Activated CD8-positive, alpha-beta T cell treated with anti-CD3 and anti-CD28 coated beads for 36 hours (primary cell): ENCODE data around the gene ADD3. TPM values are rescaled to one million over a fixed set of nuclear protein-coding genes. Genes with fewer than 3 reads are reported as not detected.
A peak's percentile ranks its signal among the peaks of the same experiment; 100 is the strongest.

Experiments
- ATAC-seq: fragments of 200-7000 bp; cut with Tn5 transposase; one replicate; pipeline ENCODE4 v1.10.0; 2021; ENCODE audit warnings: mild to moderate bottlenecking, moderate library complexity
- CTCF ChIA-PET: fragments of 350-600 bp; sonication (Branson Sonifier 250); formaldehyde crosslinking; loops from one replicate; lab custom pipeline; 2021; ENCODE audit warnings: antibody characterized with exemption; lab: Charles Lee
- POLR2A ChIA-PET: fragments of 350-600 bp; sonication (Branson Sonifier 250); formaldehyde crosslinking; loops from one replicate; lab custom pipeline; 2021; ENCODE audit warnings: antibody characterized with exemption; lab: Charles Lee
- DNase-seq: peaks from one replicate; pipeline ENCODE4 v3.0.0-alpha.2; 2020
- H3K27ac Mint-ChIP-seq: one replicate; pipeline ENCODE4 v1.8.0; 2021; ENCODE audit warnings: mild to moderate bottlenecking, mixed read lengths
- H3K27me3 Mint-ChIP-seq: one replicate; pipeline ENCODE4 v1.8.0; 2021; ENCODE audit warnings: mixed read lengths
- H3K36me3 Mint-ChIP-seq: one replicate; pipeline ENCODE4 v1.8.0; 2021; ENCODE audit warnings: low read depth, mixed read lengths
- H3K4me1 Mint-ChIP-seq: one replicate; pipeline ENCODE4 v1.8.0; 2021; ENCODE audit warnings: low read depth, mixed read lengths
- H3K4me3 Mint-ChIP-seq: one replicate; pipeline ENCODE4 v1.8.0; 2021; ENCODE audit warnings: mild to moderate bottlenecking, moderate library complexity, mixed read lengths
- H3K9me3 Mint-ChIP-seq: one replicate; pipeline ENCODE4 v1.8.0; 2021; ENCODE audit warnings: mixed read lengths
- intact Hi-C: fragments of 100-400 bp; cut with micrococcal nuclease; formaldehyde crosslinking; loops from one replicate; pipeline ENCODE4 v1.10.0; 2022
- total RNA-seq, 2 experiments: library from RNA; stranded (reverse); gene quantifications; one replicate each; pipeline ENCODE4 v1.2.3, GENCODE V29; 2021
- TF ChIP-seq, protein P1 (sequence below): fragments of 200-600 bp; IDR thresholded peaks from one replicate; pipeline ENCODE4 v1.8.0; 2022; ENCODE audit warnings: antibody characterized with exemption, mild to moderate bottlenecking

Gene ADD3
- total RNA-seq, 2 experiments from 2014 or later = 66.8 to 77.0 TPM

DNA sequence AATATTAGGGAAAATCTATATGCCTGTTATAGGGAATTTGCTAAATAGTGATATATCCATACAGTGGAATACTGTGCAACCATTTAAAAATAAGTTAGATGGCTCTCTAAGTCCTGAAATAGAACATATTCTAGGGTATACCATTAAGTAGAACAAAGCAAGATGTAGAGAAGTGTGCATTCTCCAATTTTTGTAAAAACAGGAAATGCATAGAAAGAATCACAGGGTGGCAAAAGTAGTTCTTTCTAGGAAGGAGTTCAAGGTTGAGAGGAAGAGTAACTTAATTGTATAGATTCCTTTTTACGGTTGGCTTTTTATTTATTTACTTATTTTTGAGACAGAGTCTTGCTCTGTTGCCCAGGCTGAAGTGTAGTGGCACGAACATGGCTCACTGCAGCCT is 43.7 kb downstream of the ADD3 start:
- POLR2A ChIA-PET = interaction anchor here (1.1 kb wide), 1 partner anchor 12 kb away, joined by 3 read pairs; no protein-coding TSS in a partner anchor

DNA sequence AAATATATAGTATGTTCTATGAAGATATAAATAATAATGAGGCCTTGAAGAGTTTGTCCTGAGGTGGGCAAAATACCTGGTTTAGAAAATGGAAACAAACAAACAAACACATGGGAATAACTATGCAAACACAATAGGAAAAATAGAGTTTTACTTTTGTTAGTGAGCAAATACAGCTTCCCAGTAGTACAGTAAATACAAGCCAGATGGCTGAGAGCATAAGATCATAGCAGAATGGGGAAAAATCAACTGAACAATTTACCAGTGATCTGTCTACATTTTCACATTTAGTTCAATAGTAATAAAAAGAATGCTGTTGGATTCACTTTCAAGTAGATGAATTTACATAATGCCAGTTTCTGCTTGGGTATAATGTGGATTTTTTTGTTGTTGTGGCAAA is 45.1 kb downstream of the ADD3 start:
- H3K9me3 Mint-ChIP-seq = peaks cover 23% of the 10 kb centered on the region
- CTCF ChIA-PET = interaction anchor here (0.9 to 1.5 kb wide), 3 partner anchors 15 to 74 kb away, joined by 3 to 5 read pairs (median 3); no protein-coding TSS in a partner anchor
- POLR2A ChIA-PET = interaction anchor here (0.9 kb wide), 1 partner anchor 18 kb away, joined by 3 read pairs; no protein-coding TSS in a partner anchor
- intact Hi-C loops = no loop called here
- H3K27me3 Mint-ChIP-seq = no peaks in the 10 kb centered on the region
- peak overlapping the region; percentile 69 for H3K27ac Mint-ChIP-seq
- H3K4me1 Mint-ChIP-seq = peaks cover 68% of the 10 kb centered on the region
- H3K4me3 Mint-ChIP-seq = no peak overlapping the region
- DNase-seq = no peak
- peaks cover 34% of the 10 kb centered on the region for H3K36me3 Mint-ChIP-seq
- TF ChIP-seq, protein P1, sequence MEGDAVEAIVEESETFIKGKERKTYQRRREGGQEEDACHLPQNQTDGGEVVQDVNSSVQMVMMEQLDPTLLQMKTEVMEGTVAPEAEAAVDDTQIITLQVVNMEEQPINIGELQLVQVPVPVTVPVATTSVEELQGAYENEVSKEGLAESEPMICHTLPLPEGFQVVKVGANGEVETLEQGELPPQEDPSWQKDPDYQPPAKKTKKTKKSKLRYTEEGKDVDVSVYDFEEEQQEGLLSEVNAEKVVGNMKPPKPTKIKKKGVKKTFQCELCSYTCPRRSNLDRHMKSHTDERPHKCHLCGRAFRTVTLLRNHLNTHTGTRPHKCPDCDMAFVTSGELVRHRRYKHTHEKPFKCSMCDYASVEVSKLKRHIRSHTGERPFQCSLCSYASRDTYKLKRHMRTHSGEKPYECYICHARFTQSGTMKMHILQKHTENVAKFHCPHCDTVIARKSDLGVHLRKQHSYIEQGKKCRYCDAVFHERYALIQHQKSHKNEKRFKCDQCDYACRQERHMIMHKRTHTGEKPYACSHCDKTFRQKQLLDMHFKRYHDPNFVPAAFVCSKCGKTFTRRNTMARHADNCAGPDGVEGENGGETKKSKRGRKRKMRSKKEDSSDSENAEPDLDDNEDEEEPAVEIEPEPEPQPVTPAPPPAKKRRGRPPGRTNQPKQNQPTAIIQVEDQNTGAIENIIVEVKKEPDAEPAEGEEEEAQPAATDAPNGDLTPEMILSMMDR = no peak
- ATAC-seq = no peak

More for the DNA sequence above, 43.7 kb downstream of the ADD3 start:
- no peak for DNase-seq
- Mint-ChIP-seq H3K4me3 (no peak overlapping the region), H3K4me1 (peaks cover 56% of the 10 kb centered on the region), H3K27me3 (no peaks in the 10 kb centered on the region), H3K27ac (no peak overlapping the region), H3K9me3 (peaks cover 26% of the 10 kb centered on the region), H3K36me3 (peaks cover 40% of the 10 kb centered on the region)
- CTCF ChIA-PET = interaction anchor here (1.0 kb wide), 1 partner anchor 168 kb away, joined by 3 read pairs; no protein-coding TSS in a partner anchor
- intact Hi-C loops = no loop called here
- ATAC-seq = no peak
- TF ChIP-seq, protein P1 = no peak

DNA sequence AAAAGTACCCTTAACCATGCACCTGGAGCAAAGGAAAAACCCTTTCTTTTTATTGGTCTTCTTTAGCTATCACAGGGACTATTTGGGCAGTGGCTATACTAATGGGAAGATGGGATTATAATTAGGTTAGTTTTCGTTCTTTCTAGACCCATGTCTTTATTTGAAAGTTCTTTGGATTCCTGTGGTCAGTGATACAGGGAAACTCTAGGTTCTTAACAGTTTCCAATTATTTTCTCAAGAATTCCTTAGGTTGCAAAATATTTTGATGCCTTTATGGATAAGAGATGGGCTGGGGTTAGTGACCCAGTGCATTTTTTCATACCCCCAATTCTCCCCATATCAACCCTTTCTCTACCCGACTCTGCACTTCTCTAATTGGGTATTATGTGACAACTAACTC is 49.0 kb downstream of the ADD3 start:
- Mint-ChIP-seq H3K27ac (no peak overlapping the region), H3K9me3 (peaks cover 2% of the 10 kb centered on the region), H3K27me3 (no peaks in the 10 kb centered on the region), H3K36me3 (peaks cover 6% of the 10 kb centered on the region), H3K4me3 (no peak overlapping the region), H3K4me1 (peaks cover 80% of the 10 kb centered on the region)
- ChIA-PET POLR2A (interaction anchor here (0.9 kb wide), 1 partner anchor 10 kb away, joined by 3 read pairs; no protein-coding TSS in a partner anchor), CTCF (interaction anchor here (0.7 to 2.6 kb wide), 6 partner anchors 8 to 173 kb away, joined by 3 to 9 read pairs (median 4); no protein-coding TSS in a partner anchor)
- intact Hi-C loops = loop anchor here (5.0 kb wide), 1 partner anchor 45 kb away; no protein-coding TSS in a partner anchor
- DNase-seq (no peak), ATAC-seq (no peak)
- TF ChIP-seq, protein P1 = no peak

DNA sequence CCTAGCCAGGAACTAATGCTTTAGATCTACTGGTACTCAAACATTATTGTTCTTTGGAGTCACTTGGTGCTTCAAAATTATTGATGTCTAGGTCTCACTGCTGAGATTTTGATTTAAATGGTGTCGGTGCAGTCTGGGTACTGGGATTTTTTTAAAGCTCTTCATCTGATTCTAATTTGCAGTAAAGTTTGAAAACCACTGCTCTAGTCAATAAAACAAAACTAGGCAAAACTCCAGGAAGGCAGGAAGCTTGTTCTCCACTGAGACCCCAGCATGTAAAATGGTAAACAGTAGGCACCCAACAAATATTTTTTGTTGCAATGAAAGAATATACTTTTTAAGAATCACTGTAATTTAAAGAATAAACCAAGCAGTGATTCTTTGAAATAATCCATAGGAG is 49.7 kb downstream of the ADD3 start:
- peaks cover 2% of the 10 kb centered on the region for H3K9me3 Mint-ChIP-seq
- no peaks in the 10 kb centered on the region for H3K27me3 Mint-ChIP-seq
- intact Hi-C loops = loop anchor here (5.0 kb wide), 1 partner anchor 45 kb away; no protein-coding TSS in a partner anchor
- POLR2A ChIA-PET = interaction anchor here (0.7 to 1.1 kb wide), 4 partner anchors 9 to 253 kb away, joined by 3 read pairs; no protein-coding TSS in a partner anchor
- peak overlapping the region; percentile 3 for H3K4me3 Mint-ChIP-seq
- H3K36me3 Mint-ChIP-seq = peaks cover 6% of the 10 kb centered on the region
- CTCF ChIA-PET = interaction anchor here (0.7 to 2.6 kb wide), 12 partner anchors 8 to 174 kb away, joined by 3 to 10 read pairs (median 4); partner anchors contain the start of gene ADD3
- TF ChIP-seq, protein P1 = no peak
- DNase-seq (no peak), ATAC-seq (no peak)
- H3K27ac Mint-ChIP-seq = peak overlapping the region; percentile 37
- peaks cover 75% of the 10 kb centered on the region for H3K4me1 Mint-ChIP-seq

DNA sequence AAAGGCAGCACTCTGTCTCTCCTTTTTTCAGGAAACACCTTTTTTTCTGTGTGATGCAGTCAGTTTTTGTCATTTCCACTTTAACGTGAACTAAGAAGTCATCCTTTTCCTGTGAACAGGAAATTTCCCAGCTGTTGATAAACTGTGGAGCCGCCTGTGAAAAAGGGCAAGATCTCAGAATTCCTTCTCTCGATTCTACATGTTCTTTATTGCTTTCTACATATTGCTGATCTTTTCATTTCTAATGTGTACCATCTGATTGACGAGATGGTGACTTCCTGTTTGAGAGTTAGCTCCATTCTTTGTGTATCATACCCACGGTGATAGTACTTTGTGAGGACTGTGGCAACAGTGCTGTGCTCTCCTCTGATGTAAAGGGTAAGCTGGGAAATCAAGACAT is 50.4 kb downstream of the ADD3 start:
- intact Hi-C loops = loop anchor here (5.0 kb wide), 1 partner anchor 44 kb away; no protein-coding TSS in a partner anchor

More for the DNA sequence above, 50.4 kb downstream of the ADD3 start:
- ChIA-PET POLR2A (interaction anchor here (0.7 to 1.1 kb wide), 2 partner anchors 24 to 252 kb away, joined by 3 read pairs; no protein-coding TSS in a partner anchor), CTCF (interaction anchor here (0.7 to 2.6 kb wide), 17 partner anchors 9 to 174 kb away, joined by 3 to 10 read pairs (median 4); partner anchors contain the start of gene ADD3)
- Mint-ChIP-seq H3K36me3 (peaks cover 3% of the 10 kb centered on the region), H3K27me3 (no peaks in the 10 kb centered on the region), H3K27ac (peak overlapping the region; percentile 88), H3K4me1 (peaks cover 75% of the 10 kb centered on the region), H3K9me3 (peaks cover 2% of the 10 kb centered on the region), H3K4me3 (peak overlapping the region; percentile 71)
- ATAC-seq (peak; percentile 78), DNase-seq (no peak)
- TF ChIP-seq, protein P1 = no peak
